Stimulated activated naive CD4-positive, alpha-beta T cell treated with Interleukin-2 at 50 U/mL for 16 hours (primary cell): ENCODE measurements around the gene SECTM1.
"Not testable (repeated sequence)": the region's sequence is repeated elsewhere in the genome, so short reads cannot be mapped to it uniquely, and the experiment has no call there.

Source experiments
- DNase-seq: peaks from one replicate; lab custom pipeline; 2025; lab: John Stamatoyannopoulos, UW

SECTM1 gene

DNA sequence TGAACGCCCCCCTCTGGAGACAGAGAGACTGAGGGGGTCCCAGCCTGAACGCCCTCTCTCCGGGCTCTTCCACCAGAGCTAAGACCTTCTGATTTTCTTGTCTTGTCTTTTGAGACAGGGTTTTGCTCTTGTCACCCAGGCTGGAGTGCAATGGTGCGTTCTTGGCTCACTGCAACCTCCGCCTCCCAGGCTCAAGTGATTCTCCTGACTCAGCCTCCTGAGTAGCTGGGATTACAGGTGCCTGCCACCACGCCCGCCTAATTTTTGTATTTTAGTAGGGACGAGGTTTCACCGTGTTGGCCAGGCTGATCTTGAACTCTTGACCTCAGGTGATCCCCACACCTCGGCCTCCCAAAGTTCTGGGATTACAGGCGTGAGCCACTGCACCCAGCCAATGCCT lies 14.4 kb upstream of the SECTM1 start:
- not testable (repeated sequence) for DNase-seq

DNA sequence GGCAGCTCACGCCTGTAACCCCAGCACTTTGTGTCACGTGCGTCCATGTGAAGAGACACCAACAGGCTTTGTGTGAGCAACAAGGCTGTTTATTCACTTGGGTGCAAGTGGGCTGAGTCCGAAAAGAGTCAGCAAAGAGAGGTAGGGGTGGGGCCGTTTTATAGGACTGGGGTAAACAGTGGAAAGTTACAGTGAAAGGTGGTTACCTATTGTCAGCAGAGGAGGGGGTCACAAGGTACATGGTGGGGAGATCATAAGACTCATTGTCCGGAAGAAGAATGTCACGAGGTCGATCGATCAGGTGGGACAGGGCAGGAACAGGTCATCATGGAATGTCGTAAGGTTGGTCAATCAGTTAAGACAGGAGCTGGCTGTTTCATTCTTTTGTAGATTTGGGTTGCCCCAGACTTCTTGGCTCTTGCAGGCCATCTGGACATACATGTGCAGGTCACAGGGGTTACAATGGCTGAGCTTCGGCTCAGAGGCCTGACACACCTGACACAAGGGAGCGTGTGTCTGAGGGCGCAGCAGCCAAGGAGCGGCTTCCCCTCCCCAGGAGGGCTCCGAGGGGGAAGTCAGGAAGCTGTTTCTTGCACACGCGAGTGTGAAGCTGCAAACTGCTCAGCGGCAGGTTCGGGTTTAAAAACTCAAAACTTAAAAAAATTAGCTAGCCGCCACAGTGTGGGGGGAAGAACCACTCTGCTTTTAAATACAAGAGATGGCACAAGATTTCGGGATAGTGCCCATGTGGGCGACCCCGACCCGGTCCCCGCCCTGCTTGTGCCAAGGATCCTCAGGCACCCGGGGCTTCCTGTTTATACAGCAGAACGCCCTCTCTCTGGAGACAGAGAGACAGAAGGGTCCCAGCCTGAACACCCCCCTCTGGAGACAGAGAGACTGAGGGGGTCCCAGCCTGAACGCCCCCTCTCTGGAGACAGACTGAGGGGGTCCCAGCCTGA lies 13.1 kb upstream of the SECTM1 start:
- no peak for DNase-seq

DNA sequence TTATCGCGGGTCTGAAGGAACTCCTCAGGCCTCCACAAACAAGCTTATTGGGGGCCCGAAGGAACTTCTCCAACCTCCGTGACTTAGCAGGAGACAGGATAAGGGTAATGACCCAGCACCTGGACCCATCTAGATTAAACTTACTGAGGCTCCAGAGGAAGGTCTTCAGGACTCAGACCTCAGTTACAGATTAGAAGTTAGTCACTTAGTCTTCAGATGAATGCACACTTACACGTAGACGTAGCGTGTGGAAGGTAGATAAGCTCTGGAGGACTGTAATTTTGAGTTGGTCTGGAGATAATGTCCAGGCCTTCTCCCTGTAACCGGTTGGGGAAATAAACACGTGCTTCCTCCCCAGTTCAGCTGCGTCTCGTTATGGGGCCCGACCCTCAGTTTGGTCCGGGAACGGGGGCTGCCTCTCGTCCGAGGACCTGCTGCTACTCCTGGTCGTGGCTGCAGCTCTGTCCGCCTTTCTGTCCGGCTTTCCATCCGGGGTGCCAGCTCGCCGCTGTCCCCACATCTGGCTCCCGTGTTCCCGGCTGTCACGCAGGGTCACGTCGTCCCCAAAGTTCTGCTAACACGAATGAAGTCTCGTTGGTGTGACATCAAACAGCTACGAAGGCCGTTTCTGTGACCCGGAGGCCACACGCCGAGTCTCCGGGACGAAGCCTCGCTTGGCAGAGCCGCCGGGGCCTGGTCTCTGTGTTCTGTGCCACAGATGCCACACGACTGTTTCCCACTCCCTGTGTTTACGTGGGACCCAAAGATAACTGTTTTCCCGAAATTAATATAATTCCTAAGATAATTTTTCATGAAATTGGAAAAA lies 11.8 kb upstream of the SECTM1 start:
- no peak for DNase-seq

DNA sequence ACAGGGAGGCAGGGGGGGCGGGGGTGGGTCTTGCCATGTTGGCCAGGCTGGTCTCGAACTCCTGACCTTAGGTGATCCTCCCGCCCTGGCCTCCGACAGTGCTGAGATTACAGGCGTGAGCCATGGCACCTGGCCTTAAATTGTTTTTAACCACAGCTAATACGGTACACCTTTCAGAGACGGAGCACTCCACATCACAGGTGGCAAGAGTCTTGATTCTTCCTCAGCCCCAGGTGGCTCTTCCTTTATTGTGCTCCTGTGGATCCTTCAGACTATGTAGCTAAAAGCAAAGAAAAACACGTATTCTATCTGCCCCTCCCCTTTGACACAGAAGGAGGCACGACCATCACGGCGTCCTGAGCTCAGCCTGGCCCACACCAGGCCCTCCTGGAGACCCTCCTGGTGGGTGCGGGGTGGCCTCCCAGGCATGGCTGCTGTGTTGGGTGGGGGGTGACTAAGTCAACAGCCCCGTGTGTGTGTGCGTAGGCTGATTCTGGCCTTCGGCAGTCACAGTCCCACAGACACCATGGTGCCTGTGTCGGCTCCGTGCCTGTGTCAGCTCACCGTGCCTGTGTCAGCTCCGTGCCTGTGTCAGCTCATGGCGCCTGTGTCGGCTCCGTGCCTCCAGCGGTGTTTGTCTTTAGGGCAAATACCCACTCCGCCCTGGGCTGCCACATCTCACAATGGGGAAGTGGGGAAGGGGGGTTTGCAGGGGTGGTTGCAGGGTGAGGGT lies 10.8 kb upstream of the SECTM1 start:
- DNase-seq, result no peak

DNA sequence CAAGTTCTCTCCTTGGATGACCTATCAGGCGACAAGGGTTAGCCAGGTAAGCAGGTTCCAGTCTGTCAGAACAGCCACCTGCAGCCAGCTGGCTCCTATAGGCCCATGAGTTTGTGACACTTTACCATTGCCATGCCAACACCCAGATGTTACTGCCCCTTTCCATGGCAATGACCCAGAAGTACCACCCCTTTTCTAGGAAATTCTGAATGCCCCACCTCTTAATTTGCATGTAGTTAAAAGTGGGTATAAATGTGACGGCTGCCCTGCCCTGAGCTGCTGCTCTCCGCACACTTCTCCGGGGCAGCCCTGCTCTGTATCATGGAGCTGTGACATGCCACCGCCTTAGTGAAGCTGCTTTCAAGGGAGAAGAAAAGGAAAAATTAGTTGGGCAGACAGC lies 10.0 kb upstream of the SECTM1 start:
- no peak for DNase-seq

DNA sequence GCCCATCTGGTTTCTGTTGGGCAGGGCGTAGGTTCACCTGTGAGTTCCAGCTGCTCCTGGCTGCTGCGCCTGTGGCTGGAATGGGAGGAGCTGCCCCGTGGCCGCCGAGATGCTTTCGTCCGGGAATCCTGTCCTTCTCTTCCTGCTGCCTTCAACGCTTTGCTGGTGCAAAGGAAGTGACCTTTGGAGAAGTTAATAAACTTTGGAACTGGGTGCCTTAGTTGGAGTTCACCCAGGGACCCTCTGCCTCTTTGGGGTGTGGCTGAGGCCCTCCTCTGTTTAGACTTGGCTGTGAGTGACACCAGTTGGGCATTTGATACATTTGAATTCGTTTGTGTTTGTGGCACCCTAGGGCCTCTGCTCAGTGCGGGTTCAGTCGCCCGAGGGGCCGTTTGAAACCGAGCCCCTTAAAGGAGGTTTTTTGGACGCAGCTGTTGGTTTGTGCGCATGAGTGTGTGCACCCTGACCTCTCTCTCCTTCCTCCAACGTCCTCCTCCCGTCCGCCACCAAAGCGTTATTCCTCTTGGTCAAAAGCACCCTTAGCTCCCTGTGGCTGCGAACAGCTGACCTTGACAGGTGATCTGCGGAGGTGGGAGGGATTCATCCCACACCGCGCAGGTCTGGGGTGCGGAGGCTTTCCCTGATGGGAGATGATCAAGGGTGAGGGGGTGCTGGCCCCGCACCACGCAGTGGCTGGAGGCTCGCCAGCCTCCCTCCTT lies 9.0 kb upstream of the SECTM1 start:
- DNase-seq, result no peak

DNA sequence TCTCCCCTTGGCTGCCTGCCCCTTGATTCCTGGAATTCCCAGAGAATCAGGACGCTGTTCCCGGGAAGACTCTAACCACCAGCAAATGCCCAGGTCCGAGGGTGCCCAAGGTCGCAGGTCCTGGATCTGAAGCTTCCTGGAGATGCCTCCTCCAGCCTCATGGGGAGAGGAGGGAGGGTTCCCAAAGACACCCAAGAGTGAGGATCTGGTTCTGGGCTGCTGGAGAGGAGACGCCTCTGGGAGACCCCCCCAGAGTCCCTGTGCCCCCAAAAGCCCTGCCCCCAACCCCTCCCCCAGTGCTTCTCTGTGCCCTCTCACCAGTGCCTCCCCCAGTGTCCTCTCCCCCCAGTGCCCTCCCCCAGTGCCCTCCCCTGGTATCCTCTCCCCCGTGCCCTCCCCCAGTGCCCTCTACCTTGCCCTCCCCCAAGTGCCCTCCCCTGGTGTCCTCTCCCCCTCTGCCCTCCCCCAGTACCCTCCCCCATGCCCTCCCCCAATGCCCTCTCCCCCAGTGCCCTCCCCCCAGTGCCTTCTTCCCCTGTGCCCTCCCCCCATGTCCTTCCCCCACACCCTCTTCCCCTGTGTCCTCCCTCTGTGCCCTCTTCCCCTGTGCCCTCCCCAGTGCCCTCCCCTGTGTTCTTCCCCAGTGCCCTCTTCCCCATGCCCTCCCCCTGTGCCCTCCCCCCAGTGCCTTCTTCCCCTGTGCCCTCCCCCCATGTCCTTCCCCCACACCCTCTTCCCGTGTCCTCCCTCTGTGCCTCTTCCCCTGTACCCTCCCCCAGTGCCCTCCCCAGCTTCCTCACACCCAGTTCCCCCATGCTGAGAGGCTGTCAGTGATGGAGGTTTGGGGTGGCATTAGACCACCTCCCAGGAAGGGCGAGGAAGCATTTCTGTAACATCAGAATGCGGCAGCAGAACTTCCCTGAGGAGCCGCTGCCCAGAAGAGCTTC lies 6.3 kb upstream of the SECTM1 start:
- DNase-seq, result no peak

DNA sequence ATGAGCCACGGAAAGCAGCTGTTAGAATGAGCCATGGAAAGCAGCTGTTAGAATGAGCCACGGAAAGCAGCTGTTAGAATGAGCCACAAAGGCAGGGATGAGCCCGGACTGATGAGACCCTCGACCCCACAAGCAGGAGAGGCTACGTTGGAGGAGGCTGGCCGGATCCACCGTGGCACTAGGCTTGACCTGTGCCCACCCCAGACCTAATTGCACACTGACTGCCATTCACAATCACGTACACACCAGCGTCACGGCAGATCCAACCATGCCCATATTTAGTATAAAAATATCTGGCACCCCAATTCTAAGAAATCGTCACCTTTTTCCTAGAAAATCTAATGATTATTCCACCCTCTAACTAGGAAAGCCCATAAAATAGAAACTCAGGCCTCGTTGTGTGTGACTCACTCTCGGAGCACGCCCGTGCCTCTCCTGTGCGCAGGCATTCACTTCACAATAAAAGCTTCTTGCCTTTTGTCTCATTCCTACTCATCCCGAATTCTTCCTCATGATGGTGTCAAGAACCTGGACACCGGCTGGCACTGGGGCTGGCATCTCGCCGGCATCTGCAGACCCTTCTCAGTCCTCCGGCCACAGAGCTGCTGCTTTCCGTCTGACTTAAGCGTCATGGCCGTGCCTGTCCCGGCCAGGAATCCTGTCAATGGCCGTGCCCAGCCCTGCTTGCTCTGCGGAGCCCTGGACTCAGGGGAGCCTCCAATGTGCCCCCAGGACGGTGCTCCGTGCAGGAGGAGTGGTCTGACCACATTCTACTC lies 5.5 kb upstream of the SECTM1 start:
- no peak for DNase-seq

DNA sequence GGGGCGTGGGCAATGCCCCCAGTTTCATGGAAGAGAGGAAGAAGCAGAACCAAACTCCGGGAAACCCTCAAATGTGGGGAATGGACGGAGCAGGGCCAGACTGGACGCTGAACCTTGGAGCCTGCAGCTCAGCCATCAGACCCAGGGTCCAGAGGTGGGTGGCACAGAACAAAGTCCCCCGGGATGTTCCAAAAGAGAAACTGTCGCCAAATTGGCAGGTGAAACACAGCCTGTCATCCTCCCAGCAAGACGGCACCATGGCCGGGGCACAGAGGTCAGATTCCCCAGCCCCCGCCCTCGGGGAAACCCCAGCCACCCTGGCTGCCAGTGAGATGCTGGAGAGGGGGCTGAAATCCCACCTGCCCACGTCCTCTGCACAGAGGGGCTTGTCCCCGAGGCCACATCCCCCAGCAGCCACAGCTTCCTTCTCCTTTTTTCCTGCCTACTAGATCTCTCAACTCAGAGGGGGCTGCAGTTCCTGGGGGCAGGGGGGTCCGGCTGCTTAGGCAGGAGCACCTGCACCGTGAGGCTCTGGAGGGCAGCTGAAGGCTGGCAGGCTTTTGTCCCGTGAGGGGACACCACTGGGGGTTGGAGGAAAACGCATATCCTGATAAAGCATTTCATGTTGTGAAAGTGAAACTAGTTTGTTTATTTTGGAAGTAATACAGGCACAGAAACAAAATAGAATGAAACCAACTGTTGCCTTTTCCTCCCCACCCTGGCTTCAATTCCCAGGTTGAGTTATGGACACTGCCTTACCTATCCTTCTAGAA lies 1.2 kb upstream of the SECTM1 start:
- no peak for DNase-seq

DNA sequence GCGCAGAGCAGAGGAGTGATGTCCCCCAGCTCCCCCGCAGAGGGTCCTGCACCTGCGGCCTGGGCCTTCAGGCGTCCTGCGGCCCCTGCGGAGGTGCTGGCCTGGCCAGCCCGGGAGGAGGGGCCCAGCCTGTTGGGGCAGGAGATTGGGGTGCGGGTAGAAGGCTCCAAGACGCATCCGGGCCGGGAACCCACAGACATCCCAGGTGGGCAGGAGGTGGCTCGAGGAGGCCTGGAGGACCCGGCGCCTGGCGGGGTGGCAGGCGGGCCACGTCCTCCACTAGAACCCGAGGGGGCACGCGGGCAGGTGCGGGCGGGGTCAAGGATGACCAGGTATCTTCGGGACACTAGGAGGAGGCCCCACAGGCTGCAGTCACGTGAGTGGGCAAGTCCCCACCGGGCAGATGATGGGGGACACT lies 647 bp upstream of the SECTM1 start:
- no peak for DNase-seq

DNA sequence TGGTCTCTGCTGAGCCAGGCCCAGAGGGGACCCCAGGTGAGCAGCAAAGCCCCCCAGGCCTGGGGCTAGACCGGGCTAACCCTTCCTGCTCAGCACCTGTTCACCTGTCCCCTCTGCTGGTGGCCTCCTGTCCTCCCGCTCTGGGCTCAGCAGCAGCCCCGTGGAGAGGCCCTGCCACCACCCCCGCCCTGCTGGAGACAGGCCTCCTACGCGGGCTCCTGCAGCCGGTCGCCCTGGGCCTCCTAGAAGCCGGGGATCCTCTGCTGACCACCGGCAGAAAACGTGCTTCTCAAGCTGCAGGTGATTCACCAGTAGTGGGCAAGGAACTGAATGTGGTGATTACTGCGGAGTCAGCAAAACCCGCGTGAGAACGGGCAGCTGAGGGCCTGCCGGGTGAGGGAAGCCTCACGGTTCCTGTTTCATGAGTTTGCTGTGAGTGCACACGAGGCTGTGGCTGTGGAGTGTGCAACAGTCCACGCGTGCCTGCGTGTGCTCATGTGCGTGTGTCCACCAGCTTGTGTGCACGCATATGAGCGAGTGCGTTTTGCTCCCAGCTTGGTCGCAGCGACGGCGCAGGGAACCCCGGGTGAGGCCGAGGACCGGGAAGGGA lies 792 bp downstream of the SECTM1 start:
- peak; percentile 9 for DNase-seq

DNA sequence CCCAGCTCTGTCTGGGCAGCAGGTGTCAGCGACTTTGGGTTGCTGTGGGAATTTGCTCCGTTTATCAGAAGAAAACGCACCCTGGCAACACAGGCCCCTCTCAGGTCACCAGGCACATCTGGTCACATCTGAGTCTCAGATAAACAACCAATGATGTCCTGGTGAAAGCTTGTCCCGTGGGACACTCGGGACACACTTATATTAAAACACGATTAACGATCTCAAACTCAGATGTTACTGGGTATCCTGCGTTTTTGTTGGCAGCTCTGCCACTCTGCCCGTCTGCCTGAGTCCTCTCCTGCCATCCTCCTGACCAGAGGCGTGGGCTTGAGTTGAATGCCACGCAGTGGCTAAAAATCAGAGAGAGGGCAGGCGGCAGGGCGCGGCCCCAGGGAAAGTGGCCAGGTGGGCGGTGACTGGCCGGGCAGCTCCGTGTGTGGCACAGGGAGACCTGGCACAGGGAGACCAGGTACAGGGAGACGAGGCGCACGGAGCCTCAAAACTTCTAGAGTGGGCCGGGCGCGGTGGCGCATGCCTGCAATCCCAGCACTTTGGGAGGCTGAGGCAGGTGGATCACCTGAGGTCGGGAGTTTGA lies 2.1 kb downstream of the SECTM1 start:
- no peak for DNase-seq

DNA sequence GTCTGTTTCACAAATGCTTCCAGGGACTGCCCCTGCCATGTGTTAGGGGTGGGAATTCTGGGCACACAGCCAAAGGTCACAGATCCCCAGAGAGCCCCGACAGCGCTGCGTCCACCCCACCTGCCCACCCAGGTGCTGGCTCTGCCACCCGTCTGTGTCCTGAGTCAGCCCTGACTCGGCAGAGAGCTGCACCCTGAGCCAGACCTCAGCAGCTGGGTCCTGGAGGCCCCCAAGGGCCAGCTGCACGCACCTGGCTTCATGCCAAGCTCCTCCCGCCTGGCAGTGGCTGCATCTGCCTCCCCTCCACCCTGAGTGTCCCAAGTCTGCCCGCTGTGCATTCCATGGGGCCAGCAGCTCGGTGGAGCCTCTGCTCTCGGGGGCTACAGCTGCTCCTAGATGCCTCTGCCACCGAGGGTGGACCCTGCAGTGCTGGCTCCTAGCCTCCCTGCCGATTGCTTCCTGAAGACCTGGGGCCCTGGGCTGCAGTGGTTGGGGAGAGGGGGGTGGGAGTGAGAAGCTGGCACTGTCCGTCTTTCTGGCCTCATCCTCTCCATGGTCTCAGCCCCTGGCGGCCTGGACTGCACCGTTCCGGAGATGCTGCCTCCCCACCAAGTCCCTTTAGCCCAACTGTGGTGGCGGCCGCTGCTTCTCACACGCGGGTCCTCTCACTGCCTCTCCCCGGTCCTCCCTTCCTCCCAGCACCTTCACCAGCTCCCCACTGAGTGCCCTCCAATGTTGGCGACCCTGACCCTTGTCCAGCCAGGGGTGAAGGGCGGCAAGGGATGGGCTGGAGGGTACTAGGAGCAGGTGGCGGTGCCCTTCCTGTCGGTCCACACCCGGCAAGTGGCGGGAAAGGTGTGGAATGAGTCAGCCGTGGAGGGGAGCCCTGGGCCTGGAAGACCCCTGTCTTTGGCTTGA lies 3.0 kb downstream of the SECTM1 start:
- no peak for DNase-seq

DNA sequence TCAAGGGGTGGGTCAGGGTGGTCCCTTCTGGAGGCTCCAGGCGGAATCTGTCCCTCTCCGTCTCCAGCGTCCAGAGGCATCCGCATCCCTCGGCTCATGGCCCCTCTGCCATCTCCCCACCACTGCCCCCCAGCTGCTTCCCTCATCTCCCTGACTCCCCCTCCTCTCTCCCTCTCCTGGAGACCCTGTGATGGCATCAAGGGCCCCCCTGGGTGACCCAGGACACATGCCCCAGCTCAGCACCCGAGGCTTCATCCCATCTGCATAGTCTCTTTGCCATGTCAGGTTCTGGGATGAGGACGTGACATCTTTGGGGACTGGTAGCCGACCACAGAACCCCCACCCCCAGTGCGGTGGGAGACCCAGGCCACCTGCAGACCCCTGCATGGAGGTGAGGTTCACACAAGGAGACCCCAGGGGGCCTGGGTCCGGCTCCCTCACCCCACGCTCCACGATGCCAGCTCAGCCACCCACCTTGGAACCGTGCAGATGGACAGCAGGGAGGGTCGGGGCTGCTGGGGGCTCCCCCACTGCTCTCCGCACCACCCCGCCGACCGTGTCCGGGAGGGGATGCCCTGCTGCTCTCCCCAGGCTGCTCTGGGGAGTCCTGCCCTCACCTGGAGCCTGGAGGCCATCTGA lies 3.8 kb downstream of the SECTM1 start:
- no peak for DNase-seq

DNA sequence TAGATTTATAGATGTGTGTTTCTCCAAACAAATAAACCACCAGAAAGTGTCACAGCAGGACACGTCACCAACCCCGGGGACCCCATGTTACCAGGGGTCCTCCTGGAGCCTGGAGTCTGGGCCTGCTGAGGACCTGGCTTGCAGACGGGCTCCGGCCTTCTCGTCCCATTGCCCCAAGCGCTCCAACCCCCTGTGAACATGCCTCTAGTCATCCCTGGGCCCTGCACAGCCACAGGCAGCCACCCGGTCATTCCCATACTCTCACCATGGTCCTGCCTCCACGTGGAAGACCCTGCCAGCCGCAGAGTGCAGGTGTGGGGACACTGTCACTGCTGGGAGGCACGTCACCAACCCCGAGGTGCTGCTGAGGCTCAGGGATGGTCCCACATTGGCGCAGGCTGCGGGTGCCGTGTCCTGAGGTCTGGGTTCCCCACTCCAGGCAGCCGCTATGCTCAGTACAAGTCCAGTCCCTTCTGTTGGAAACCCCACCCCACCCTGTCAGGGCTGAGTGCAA lies 4.5 kb downstream of the SECTM1 start:
- DNase-seq, result no peak
